Left lung (tissue), 10 donors: ENCODE measurements around the gene BMP2K. TPM values are rescaled to one million over a fixed set of nuclear protein-coding genes. Genes with fewer than 3 reads are reported as not detected.

Source experiments
- ATAC-seq: fragments of 200-7000 bp; cut with Tn5 transposase; one replicate; pipeline ENCODE4 v1.9.1; 2020; ENCODE audit warnings: moderate library complexity
- DNase-seq, 4 donors: peaks; one replicate each; pipeline ENCODE4 v3.0.0-alpha.2; 2013 to 2020
- H3K27ac ChIP-seq, 2 donors: fragments of 200-600 bp; sonication (generic) in 1 of 2; one replicate each; pipeline versions ENCODE4 v1.5.0 to v1.8.0; 2020 to 2021
- H3K27me3 ChIP-seq, 2 donors: fragments of 200-600 bp; sonication (generic) in 1 of 2; one replicate each; pipeline versions ENCODE4 v1.5.0 to v1.8.0; 2020 to 2021
- H3K36me3 ChIP-seq, 2 donors: fragments of 200-600 bp; sonication (generic) in 1 of 2; one replicate each; pipeline versions ENCODE4 v1.5.0 to v1.8.0; 2020 to 2021
- H3K4me1 ChIP-seq, 2 donors: fragments of 200-600 bp; one replicate each; pipeline ENCODE4 v1.8.0; 2021
- H3K4me3 ChIP-seq, 2 donors: fragments of 200-600 bp; sonication (generic) in 1 of 2; one replicate each; pipeline versions ENCODE4 v1.5.0 to v1.8.0; 2020 to 2021; ENCODE audit warnings: mild to moderate bottlenecking in 1 of 2
- H3K9me3 ChIP-seq, 2 donors: fragments of 200-600 bp; sonication (generic) in 1 of 2; one replicate each; pipeline versions ENCODE4 v1.5.0 to v1.8.0; 2020 to 2021
- CTCF ChIP-seq, 2 donors: fragments of 200-600 bp; sonication (generic) in 1 of 2; IDR thresholded peaks; one replicate each; pipeline versions ENCODE4 v1.5.0 to v1.8.0; 2021; ENCODE audit warnings: antibody characterized with exemption in 2 of 2
- intact Hi-C, 2 donors: fragments of 100-400 bp; cut with DNase I; formaldehyde crosslinking; loops; one replicate each; pipeline versions ENCODE4 v1.11.2 to v1.14.2; 2022
- polyA plus RNA-seq, 6 donors: library from polyadenylated mRNA; unstranded; fragments of 120-200 nt; gene quantifications; one replicate each; pipeline ENCODE4 v1.2.1, GENCODE V29; 2013; ENCODE audit not compliant: insufficient read length in 6 of 6
- total RNA-seq, 2 donors: library from RNA; stranded (reverse); fragmentation: NEBNext Ultra II Directional; extraction: Animal tissue kit (Norgen Biotek cat#: 25700); gene quantifications; one replicate each; pipeline ENCODE4 v1.2.1, GENCODE V29; 2021
- donor health status: DM: no; HTN: yes; CAD: no.
- donor health status: DM: no; HTN: no; CAD: no.

Gene BMP2K
- total and polyA plus RNA-seq, 8 donors = 23.2 to 67.0 (median 27.1) TPM

GRCh38 chr4:78870056-78870455, 93.9 kb downstream of the BMP2K start:
- DNase-seq = no peak
- intact Hi-C loops = no loop called here
- peaks cover 0 to 73% of the 10 kb centered on the region in 2 donors for H3K36me3 ChIP-seq

GRCh38 chr4:78876568-78877320, 100.6 kb downstream of the BMP2K start:
- Histone ChIP-seq H3K4me1 (no peaks in the 10 kb centered on the region), H3K4me3 (no peak overlapping the region), H3K9me3 (no peaks in the 10 kb centered on the region), H3K27ac (no peak overlapping the region), H3K27me3 (no peaks in the 10 kb centered on the region), H3K36me3 (peaks cover 0 to 65% of the 10 kb centered on the region in 2 donors)
- intact Hi-C loops = no loop called here
- DNase-seq (no peak), ATAC-seq (no peak)
- TF ChIP-seq CTCF (IDR thresholded peaks at IDR 0.05) = no peak

More at GRCh38 chr4:78870056-78870455, 93.9 kb downstream of the BMP2K start:
- Histone ChIP-seq H3K9me3 (no peaks in the 10 kb centered on the region), H3K27ac (no peak overlapping the region), H3K4me1 (no peaks in the 10 kb centered on the region), H3K27me3 (no peaks in the 10 kb centered on the region), H3K4me3 (no peak overlapping the region)
- no peak for ATAC-seq
- no peak for TF ChIP-seq CTCF (IDR thresholded peaks at IDR 0.05)

- Histone ChIP-seq H3K4me1 (no peaks in the 10 kb centered on the region), H3K27ac (no peak overlapping the region), H3K4me3 (no peak overlapping the region), H3K27me3 (no peaks in the 10 kb centered on the region), H3K36me3 (peaks cover 0 to 52% of the 10 kb centered on the region in 2 donors), H3K9me3 (no peaks in the 10 kb centered on the region)
- intact Hi-C loops = no loop called here
- ATAC-seq = no peak
- no peak for DNase-seq
- no peak for TF ChIP-seq CTCF (IDR thresholded peaks at IDR 0.05)
These were observed 101.9 kb downstream of the BMP2K start for GRCh38 chr4:78878031-78878430.

- H3K27me3 ChIP-seq = no peaks in the 10 kb centered on the region
- TF ChIP-seq CTCF (IDR thresholded peaks at IDR 0.05) = no peak
- intact Hi-C loops = no loop called here
- DNase-seq (no peak), ATAC-seq (no peak)
- peaks cover 0 to 34% of the 10 kb centered on the region in 2 donors for H3K36me3 ChIP-seq
- H3K4me1 ChIP-seq = no peaks in the 10 kb centered on the region
- H3K27ac ChIP-seq = no peak overlapping the region
- H3K9me3 ChIP-seq = no peaks in the 10 kb centered on the region
- no peak overlapping the region for H3K4me3 ChIP-seq
These were observed 104.8 kb downstream of the BMP2K start for GRCh38 chr4:78880874-78881492.

- intact Hi-C loops = no loop called here
- H3K4me1 ChIP-seq = no peaks in the 10 kb centered on the region
- no peaks in the 10 kb centered on the region for H3K9me3 ChIP-seq
- no peak overlapping the region for H3K27ac ChIP-seq
- H3K36me3 ChIP-seq = peaks cover 0 to 28% of the 10 kb centered on the region in 2 donors
- no peaks in the 10 kb centered on the region for H3K27me3 ChIP-seq
- TF ChIP-seq CTCF (IDR thresholded peaks at IDR 0.05) = no peak
- H3K4me3 ChIP-seq = no peak overlapping the region
- ATAC-seq (no peak), DNase-seq (no peak)
These were observed 109.4 kb downstream of the BMP2K start for GRCh38 chr4:78885598-78885997.
